GM03348 (cell line): Measurements from ENCODE around the gene ABCA4.
"Not testable (repeated sequence)": the region's sequence is repeated elsewhere in the genome, so short reads cannot be mapped to it uniquely, and the experiment has no call there.

ENCODE experiments used
- DNase-seq: peaks from one replicate; pipeline ENCODE4 v3.0.0; 2012; ENCODE audit warnings: low spot score

The ABCA4 gene

GRCh38 chr1:94120991-94121390 is at the start of gene ABCA4:
Gene ABCA4 (minus strand): TSS chr1:94121148. CDS start chr1:94121045, 103 bp downstream.
- DNase-seq: no peak

GRCh38 chr1:94169126-94169525 is 48.2 kb upstream of the ABCA4 start:
- no peak for DNase-seq

GRCh38 chr1:94165843-94166242 is 44.9 kb upstream of the ABCA4 start:
- no peak for DNase-seq

GRCh38 chr1:94164885-94165284 is 43.9 kb upstream of the ABCA4 start:
- not testable (repeated sequence) for DNase-seq

GRCh38 chr1:94164121-94164520 is 43.2 kb upstream of the ABCA4 start:
- not testable (repeated sequence) for DNase-seq

GRCh38 chr1:94163249-94163648 is 42.3 kb upstream of the ABCA4 start:
- not testable (repeated sequence) for DNase-seq

GRCh38 chr1:94160811-94161210 is 39.9 kb upstream of the ABCA4 start:
- DNase-seq: peak; percentile 64

GRCh38 chr1:94156096-94156625 is 35.2 kb upstream of the ABCA4 start:
- no peak for DNase-seq

- no peak for DNase-seq
Measured at GRCh38 chr1:94154989-94155388, 34.0 kb upstream of the ABCA4 start.

- no peak for DNase-seq
Measured at GRCh38 chr1:94153133-94153532, 32.2 kb upstream of the ABCA4 start.

GRCh38 chr1:94149166-94149565 is 28.2 kb upstream of the ABCA4 start:
- DNase-seq: not testable (repeated sequence)

- no peak for DNase-seq
Measured at GRCh38 chr1:94146273-94146672, 25.3 kb upstream of the ABCA4 start.

- DNase-seq: no peak
Measured at GRCh38 chr1:94144836-94145235, 23.9 kb upstream of the ABCA4 start.

- no peak for DNase-seq
Measured at GRCh38 chr1:94143809-94144176, 22.8 kb upstream of the ABCA4 start.

- no peak for DNase-seq
Measured at GRCh38 chr1:94143173-94143808, 22.3 kb upstream of the ABCA4 start.

GRCh38 chr1:94142583-94142982 is 21.6 kb upstream of the ABCA4 start:
- no peak for DNase-seq

- DNase-seq: peak; percentile 63
Measured at GRCh38 chr1:94142022-94142421, 21.1 kb upstream of the ABCA4 start.

GRCh38 chr1:94132111-94132510 is 11.2 kb upstream of the ABCA4 start:
- DNase-seq: no peak

GRCh38 chr1:94130851-94131595 is 10.1 kb upstream of the ABCA4 start:
- no peak for DNase-seq

- no peak for DNase-seq
Measured at GRCh38 chr1:94126651-94127050, 5.7 kb upstream of the ABCA4 start.

- DNase-seq: no peak
Measured at GRCh38 chr1:94125551-94126514, 4.9 kb upstream of the ABCA4 start.

GRCh38 chr1:94124538-94124937 is 3.6 kb upstream of the ABCA4 start:
- DNase-seq: no peak
